Stimulated activated CD4-positive, alpha-beta T cell treated with anti-CD3 and anti-CD28 coated beads, Interleukin-4, amount 100 ng/mL, for 4 hours (primary cell): ENCODE results near the gene NRG2.

Experiments
- DNase-seq, 2 experiments: peaks; one replicate each; pipeline ENCODE4 v3.0.0-alpha.2; 2020

The NRG2 gene

GRCh38 chr5:139966856-139967255 lies 76.2 kb downstream of the NRG2 start:
- DNase-seq = no peak

- no peak for DNase-seq
These were observed 78.0 kb downstream of the NRG2 start for GRCh38 chr5:139964994-139965565.

- DNase-seq = no peak
These were observed 78.7 kb downstream of the NRG2 start for GRCh38 chr5:139964266-139964993.

GRCh38 chr5:139962445-139962844 lies 80.7 kb downstream of the NRG2 start:
- DNase-seq = no peak

GRCh38 chr5:139961435-139962157 lies 81.5 kb downstream of the NRG2 start:
- no peak for DNase-seq

GRCh38 chr5:139960723-139961383 lies 82.2 kb downstream of the NRG2 start:
- no peak for DNase-seq

GRCh38 chr5:139958432-139959148 lies 84.5 kb downstream of the NRG2 start:
- DNase-seq = no peak

- DNase-seq = no peak
These were observed 86.8 kb downstream of the NRG2 start for GRCh38 chr5:139956342-139956741.

GRCh38 chr5:139955616-139956273 lies 87.4 kb downstream of the NRG2 start:
- no peak for DNase-seq

GRCh38 chr5:139955053-139955605 lies 88.0 kb downstream of the NRG2 start:
- DNase-seq = no peak

- no peak for DNase-seq
These were observed 88.6 kb downstream of the NRG2 start for GRCh38 chr5:139954462-139954861.

- DNase-seq = no peak
These were observed 89.1 kb downstream of the NRG2 start for GRCh38 chr5:139954022-139954421.

GRCh38 chr5:139952574-139952973 lies 90.5 kb downstream of the NRG2 start:
- no peak for DNase-seq

GRCh38 chr5:139951983-139952382 lies 91.1 kb downstream of the NRG2 start:
- DNase-seq = no peak

- no peak for DNase-seq
These were observed 91.7 kb downstream of the NRG2 start for GRCh38 chr5:139951296-139951924.

- no peak for DNase-seq
These were observed 92.7 kb downstream of the NRG2 start for GRCh38 chr5:139950436-139950835.

GRCh38 chr5:139949710-139950109 lies 93.4 kb downstream of the NRG2 start:
- DNase-seq = no peak

GRCh38 chr5:139947727-139948126 lies 95.4 kb downstream of the NRG2 start:
- no peak for DNase-seq

GRCh38 chr5:139946440-139946839 lies 96.7 kb downstream of the NRG2 start:
- no peak for DNase-seq

- DNase-seq = no peak
These were observed 97.1 kb downstream of the NRG2 start for GRCh38 chr5:139946006-139946405.

GRCh38 chr5:139942243-139942642 lies 100.9 kb downstream of the NRG2 start:
- no peak for DNase-seq

GRCh38 chr5:139930406-139930805 lies 112.7 kb downstream of the NRG2 start:
- no peak for DNase-seq
